ENCODE data around the gene REXO1.

REXO1 gene

GRCh38 chr19:1783874-1784273, 64.4 kb downstream of the REXO1 start:
- DNase-seq, result no peak

- DNase-seq, result no peak
These were observed 64.9 kb downstream of the REXO1 start for GRCh38 chr19:1783354-1783753.

- DNase-seq, result no peak
These were observed 65.8 kb downstream of the REXO1 start for GRCh38 chr19:1782521-1782920.

DNA sequence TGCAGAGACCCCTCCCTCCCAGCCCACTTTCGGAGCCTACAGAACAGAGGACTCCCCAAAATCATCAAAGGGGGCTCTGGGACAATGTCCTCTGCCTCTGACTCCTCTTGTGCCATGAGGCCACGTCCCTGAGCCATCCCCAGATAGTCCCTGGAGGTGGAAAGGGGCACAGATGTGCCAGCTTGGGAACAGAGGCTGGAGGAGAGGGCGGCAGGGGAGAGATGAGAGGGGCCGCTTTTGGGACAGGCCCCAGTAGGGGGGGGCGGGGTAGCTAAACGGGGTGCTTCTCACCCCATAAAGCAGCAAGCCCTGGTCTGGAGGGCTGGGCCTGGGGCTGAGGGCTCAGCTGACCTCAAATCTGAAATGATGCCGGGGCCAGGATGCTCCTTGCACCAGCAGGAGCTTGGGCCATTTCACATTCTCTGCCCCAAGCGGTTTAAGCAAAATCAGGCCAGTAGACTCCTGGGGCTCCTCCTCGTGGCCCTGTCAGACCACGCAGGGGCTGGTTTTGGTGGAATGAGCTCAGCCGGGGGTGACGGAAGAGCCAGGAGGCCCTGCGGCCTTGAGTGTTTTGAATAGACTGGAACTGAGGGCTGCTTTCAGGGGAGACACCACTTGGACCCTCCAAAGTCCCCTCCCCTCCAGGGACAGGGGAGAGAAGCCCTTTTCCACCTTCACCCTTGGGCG, 67.9 kb downstream of the REXO1 start:
- DNase-seq, result no peak

DNA sequence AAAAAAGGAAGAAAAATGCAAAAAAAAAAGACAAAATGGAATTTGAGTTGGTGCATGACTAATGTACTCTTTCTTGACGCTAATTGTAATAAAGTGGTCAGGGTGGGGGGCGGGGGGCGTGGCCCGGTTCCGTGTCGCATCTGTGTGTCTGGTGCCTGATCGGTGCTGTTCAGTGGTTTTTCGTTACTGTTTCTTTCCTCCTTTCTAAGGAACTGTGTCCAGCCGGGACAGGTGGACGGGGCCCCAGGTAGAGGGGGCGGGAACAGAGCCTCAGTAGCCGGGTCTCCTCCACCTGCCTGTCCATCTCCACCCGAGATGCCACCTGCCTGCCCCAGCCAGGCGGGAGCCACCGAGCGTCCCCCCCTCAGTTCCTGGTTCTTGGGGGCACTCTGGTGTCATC, 68.7 kb downstream of the REXO1 start:
- no peak for DNase-seq

DNA sequence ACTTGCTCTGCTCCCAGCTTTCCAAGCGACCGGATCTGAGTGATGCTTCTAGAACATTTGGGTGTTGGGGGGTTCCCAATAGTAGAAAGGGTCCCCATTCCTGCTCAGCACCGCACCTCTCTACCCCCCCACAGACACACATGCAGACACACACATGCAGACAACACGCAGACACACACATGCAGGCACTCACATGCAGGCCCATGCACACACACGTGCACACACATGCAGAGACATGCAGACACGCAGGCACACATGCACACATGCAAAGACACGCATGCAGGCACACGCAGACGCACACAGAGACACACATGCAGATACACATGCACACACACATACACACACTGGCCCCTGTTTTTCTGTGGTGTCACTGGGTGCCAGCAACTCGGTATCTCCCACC, 71.1 kb downstream of the REXO1 start:
- DNase-seq, result no peak

DNA sequence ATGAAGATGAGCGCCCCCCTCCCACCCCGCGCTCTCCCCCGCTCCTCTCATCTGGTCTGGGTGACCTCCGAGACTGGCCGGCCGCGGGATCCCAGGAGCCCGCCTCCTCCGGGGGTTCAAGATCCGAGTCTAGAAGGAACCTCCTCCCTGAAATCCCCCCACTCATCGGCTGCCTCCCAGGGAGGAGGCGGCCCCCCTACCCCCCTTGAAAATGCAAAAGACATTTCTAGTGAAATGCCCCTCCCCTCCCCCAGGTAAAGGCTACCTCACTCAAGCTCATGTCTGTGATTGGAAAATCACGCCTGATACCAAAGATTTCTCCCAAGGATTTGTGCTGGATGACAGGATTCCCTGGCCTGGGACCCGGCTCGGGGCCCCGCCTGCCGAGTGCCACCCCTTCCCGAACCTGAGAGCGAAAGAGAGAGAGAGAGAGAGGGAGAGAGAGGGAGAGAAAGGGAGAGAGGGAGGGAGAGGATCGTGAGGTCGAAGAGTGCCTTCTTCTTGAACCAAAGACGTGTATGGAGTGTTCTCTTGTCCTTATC, 71.6 kb downstream of the REXO1 start:
- DNase-seq, result no peak

DNA sequence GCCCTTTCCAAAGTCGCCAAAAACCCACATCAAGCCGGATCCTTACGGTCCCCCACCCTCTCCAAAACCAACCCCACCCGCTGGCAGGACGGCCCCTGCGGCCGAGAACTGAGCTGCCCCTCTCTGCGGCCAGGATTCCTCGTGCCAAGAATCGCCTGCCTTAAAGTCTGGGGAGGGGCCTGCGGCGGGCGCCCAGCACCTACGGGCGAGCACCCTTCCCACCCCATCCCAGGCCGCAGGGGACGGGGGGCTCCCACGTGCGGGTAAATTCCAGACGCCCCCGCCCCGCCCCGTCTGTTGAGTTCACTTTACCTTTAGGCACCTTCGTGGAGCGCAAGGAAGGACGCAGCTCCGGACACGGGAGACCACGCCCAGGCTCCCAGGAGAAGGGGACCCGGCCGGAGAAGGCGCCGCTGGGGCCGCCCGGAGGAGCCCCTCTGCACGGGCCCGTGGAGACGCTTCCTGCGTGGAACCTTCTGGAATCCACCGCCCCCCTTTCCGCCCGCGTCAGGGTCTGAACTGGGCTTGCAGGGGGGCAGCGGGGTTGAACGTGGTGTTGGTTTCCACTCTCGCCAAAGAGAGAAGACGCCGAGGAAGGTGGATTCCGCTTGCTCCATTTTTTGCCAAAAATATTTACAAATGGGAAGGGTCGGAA, 72.2 kb downstream of the REXO1 start:
- no peak for DNase-seq

- no peak for DNase-seq
These were observed 73.1 kb downstream of the REXO1 start for GRCh38 chr19:1774989-1775772.

DNA sequence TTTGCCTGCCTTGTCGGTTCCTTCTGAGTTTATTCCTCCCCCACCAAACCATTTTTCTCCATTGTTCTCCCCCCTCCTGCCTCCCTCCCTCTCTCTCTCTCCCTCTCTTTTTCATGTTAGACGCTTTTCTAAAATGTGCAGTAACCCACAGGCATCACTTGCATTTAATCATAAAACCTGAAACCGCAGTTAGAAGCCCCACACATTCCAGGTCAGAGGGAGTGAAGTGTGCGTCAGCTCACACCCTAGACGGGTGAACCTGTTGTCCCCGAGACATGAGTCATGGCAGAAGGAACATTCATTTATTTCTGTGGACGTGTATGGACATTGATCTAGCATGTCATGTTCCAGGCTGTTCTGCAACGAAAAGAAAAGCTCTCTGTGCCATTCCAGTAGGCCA, 75.1 kb downstream of the REXO1 start:
- no peak for DNase-seq

DNA sequence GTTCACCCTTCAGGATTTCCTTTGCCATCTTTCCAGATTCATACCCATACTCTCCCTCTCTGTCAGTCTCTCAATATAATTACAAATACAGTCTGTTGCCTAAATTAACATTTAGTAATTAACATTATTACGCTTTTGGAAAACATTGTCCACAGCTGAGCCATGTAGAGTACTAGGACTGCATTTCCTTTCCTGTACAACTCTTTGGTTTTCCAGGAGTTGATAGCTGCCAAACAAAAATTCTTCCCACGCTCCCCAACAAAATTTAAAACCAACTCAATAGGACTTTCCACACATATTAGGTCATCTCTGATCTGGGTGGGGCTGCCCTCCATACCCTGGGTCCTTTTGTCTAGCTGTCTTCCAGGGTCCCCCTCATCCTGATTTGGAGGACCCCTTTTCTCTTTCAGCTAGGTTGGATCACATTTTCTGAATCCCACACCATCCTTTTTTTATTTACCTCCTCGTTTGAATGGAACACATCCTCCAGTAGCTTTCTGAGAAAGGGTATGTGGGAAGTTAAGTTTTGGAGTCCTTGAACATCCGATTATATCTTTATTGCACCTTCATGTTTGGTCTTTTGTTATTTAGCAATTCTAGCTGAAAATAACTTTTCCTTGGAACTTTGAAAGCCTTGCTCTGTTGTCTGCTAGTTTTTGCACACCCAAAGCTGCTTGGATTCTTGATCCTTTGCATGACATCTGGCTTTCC, 77.3 kb downstream of the REXO1 start:
- DNase-seq, result no peak

DNA sequence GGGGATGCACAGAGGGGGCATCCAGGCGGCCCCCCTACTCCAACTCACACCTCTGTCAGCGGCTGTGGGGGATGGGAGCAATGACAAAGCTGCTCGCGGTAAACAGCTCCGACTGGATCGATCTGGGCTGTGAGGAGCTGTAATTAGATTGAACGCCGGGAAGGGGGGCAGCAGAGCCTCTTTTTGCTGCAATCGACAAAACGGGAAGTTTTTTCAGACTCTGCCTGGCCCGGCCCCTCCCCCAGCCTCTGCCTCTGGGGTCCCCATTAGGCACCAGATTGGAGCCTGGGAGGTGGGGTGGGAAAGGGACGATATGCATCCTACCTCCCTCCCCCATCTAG, 78.7 kb downstream of the REXO1 start:
- DNase-seq, result no peak

DNA sequence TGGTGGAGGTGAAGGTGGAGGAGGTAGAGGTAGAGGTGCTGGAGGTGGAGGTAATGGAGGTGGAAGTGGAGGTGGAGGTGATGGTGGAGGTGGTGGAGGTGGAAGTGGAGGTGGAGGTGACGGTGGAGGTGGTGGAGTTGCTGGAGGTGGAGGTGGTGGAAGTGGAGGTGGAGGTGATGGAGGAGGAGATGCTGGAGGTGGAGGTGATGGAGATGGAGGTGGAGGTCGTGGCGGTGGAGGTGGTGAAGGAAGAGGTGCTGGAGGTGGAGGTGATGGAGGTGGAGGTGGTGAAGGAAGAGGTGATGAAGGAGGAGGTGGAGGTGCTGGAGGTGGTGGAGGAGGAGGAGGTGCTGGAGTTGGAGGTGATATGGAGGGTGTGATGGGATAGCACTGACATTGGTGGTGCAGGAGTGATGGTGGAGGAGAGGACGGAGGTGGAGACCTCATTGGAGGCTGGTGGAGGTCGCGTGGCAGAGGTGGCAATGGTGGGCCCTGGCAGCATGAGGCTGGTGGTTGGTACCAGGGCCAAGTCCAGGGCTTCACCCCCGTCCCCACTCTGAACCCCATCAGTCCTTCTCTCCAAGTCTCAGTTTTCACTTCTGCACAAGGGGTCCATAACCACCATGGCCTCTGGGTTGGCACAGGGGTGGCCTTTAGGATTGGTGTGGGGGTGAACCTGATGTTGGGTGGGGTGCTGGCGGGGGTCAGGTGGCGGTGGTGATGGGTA, 79.2 kb downstream of the REXO1 start:
- no peak for DNase-seq

DNA sequence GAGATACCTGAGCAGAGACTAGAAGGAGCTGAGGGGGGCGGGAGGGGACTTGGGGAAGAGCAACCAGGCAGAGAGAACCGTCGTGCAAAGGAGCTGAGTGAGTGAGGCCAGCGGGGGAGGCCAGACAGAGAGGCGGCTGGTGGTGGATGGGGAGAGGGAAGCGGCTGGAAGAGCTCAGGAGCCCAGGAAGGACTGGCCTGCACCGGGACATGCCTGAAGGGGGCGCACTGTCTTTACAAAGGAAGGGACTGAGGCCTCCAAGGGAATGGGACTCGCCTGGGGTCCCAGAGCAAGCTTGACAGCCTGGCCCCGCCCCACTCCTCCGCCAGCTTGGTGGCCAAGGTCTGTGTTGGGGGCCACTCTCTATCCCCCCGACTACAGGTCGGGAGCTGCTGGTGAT, 80.0 kb downstream of the REXO1 start:
- DNase-seq, result no peak

- DNase-seq, result no peak
These were observed 80.8 kb downstream of the REXO1 start for GRCh38 chr19:1767464-1767933.

- DNase-seq, result no peak
These were observed 81.4 kb downstream of the REXO1 start for GRCh38 chr19:1766800-1767352.

GRCh38 chr19:1765904-1766799, 82.1 kb downstream of the REXO1 start:
- no peak for DNase-seq
